Neural cell (in vitro differentiated cells): Measurements from ENCODE around the gene YIPF1. TPM values are rescaled to one million over a fixed set of nuclear protein-coding genes. Genes with fewer than 3 reads are reported as not detected.

Experiments
- H2AFZ ChIP-seq: fragments of 200-600, 300-800 bp; sonication (generic), shearing (Covaris generic); 2 replicates; pipeline ENCODE4 v1.6.0; 2014; ENCODE audit warnings: low read depth, mild to moderate bottlenecking, antibody characterized with exemption, low read length, moderate library complexity
- H3F3A ChIP-seq: fragments of 200-600 bp; shearing (Covaris generic); 2 replicates; pipeline ENCODE4 v1.6.1; 2016; ENCODE audit warnings: mild to moderate bottlenecking, moderate library complexity, mixed read lengths, antibody characterized with exemption, low read length; ENCODE audit not compliant: insufficient read depth, poor library complexity, severe bottlenecking
- H3K27ac ChIP-seq: fragments of 200-600, 300-800 bp; sonication (generic), shearing (Covaris generic); 2 replicates; pipeline ENCODE4 v1.5.1; 2014; ENCODE audit warnings: mild to moderate bottlenecking, low read length, moderate library complexity
- H3K27me3 ChIP-seq: fragments of 300-800, 200-600 bp; sonication (generic), shearing (Covaris generic); 2 replicates; pipeline ENCODE4 v1.6.0; 2014; ENCODE audit warnings: mild to moderate bottlenecking, low read depth, low read length, moderate library complexity; ENCODE audit not compliant: insufficient read depth
- H3K36me3 ChIP-seq: fragments of 300-800, 200-600 bp; sonication (generic), shearing (Covaris generic); 2 replicates; pipeline ENCODE4 v1.5.1; 2014; ENCODE audit warnings: mild to moderate bottlenecking, antibody characterized with exemption, low read length, moderate library complexity; ENCODE audit not compliant: insufficient read depth
- H3K4me2 ChIP-seq: fragments of 300-800, 200-600 bp; sonication (generic), shearing (Covaris generic); 2 replicates; pipeline ENCODE4 v1.6.0; 2014; ENCODE audit warnings: mild to moderate bottlenecking, low read length
- H3K4me3 ChIP-seq: fragments of 300-800, 200-600 bp; sonication (generic), shearing (Covaris generic); 2 replicates; pipeline ENCODE4 v1.5.1; 2014; ENCODE audit warnings: mild to moderate bottlenecking, low read length, moderate library complexity
- H3K79me2 ChIP-seq: fragments of 200-600 bp; shearing (Covaris generic); replicated peaks from 2 replicates; pipeline ENCODE4 v1.6.0; 2014; ENCODE audit warnings: mild to moderate bottlenecking, low read length, moderate library complexity; ENCODE audit not compliant: insufficient read depth
- H3K9ac ChIP-seq: fragments of 300-800, 200-600 bp; sonication (generic), shearing (Covaris generic); 2 replicates; pipeline ENCODE4 v1.6.1; 2016; ENCODE audit warnings: mild to moderate bottlenecking, low read length, mixed read lengths
- H3K9me2 ChIP-seq: fragments of 200-600 bp; shearing (Covaris generic); 2 replicates; pipeline ENCODE4 v1.6.1; 2016; ENCODE audit warnings: mild to moderate bottlenecking, low read length, mixed read lengths; ENCODE audit not compliant: insufficient read depth
- H3K9me3 ChIP-seq: fragments of 200-600, 300-800 bp; sonication (generic), shearing (Covaris generic); 2 replicates; pipeline ENCODE4 v1.6.1; 2016; ENCODE audit warnings: mild to moderate bottlenecking, mixed run types, low read length, moderate library complexity, mixed read lengths
- H4K20me1 ChIP-seq: fragments of 200-600 bp; shearing (Covaris generic); 2 replicates; pipeline ENCODE4 v1.6.1; 2016; ENCODE audit warnings: mild to moderate bottlenecking, mixed run types; ENCODE audit not compliant: insufficient read depth
- EP300 ChIP-seq: fragments of 450-650 bp; conservative IDR thresholded peaks from 2 replicates; pipeline ENCODE4 v1.6.1; 2014; ENCODE audit warnings: antibody characterized with exemption, mild to moderate bottlenecking, moderate library complexity; ENCODE audit not compliant: poor library complexity, severe bottlenecking
- EZH2 ChIP-seq: fragments of 200-600, 300-800 bp; shearing (Covaris generic), sonication (generic); IDR thresholded peaks from 2 replicates; pipeline ENCODE4 v1.6.1; 2014; ENCODE audit warnings: antibody characterized with exemption, low read length, borderline replicate concordance, mild to moderate bottlenecking; ENCODE audit not compliant: insufficient read depth, poor library complexity, severe bottlenecking
- MXI1 ChIP-seq: fragments of 450-650 bp; conservative IDR thresholded peaks from 2 replicates; pipeline ENCODE4 v1.6.1; 2014; ENCODE audit warnings: antibody characterized with exemption, mild to moderate bottlenecking; ENCODE audit not compliant: poor library complexity, severe bottlenecking
- POLR2AphosphoS5 ChIP-seq: IDR thresholded peaks from 2 replicates; pipeline ENCODE4 v1.6.1; 2012
- RAD21 ChIP-seq: fragments of 450-650 bp; conservative IDR thresholded peaks from 2 replicates; pipeline ENCODE4 v1.6.1; 2014; ENCODE audit warnings: antibody characterized with exemption, mild to moderate bottlenecking, moderate library complexity
- REST ChIP-seq: IDR thresholded peaks from 2 replicates; pipeline ENCODE4 v1.6.1; 2012; ENCODE audit warnings: borderline replicate concordance
- SMC3 ChIP-seq: fragments of 450-650 bp; conservative IDR thresholded peaks from 2 replicates; pipeline ENCODE4 v1.6.1; 2014; ENCODE audit warnings: antibody characterized with exemption, mild to moderate bottlenecking, moderate library complexity; ENCODE audit not compliant: poor library complexity
- TAF1 ChIP-seq: IDR thresholded peaks from 2 replicates; pipeline ENCODE4 v1.6.1; 2012; ENCODE audit warnings: low read depth
- polyA plus RNA-seq: library from polyadenylated mRNA; depleted of rRNA; stranded (reverse); fragments of >200 nt; gene quantifications from 2 replicates; pipeline ENCODE4 v1.2.3, GENCODE V29; 2014
- TF ChIP-seq, protein P1 (sequence below): fragments of 450-650 bp; IDR thresholded peaks from 2 replicates; pipeline ENCODE4 v1.5.1; 2014; ENCODE audit warnings: antibody characterized with exemption, mild to moderate bottlenecking, moderate library complexity; ENCODE audit not compliant: poor library complexity, severe bottlenecking

YIPF1 gene
- polyA plus RNA-seq, 1 donor from 2014 or later, result 45.0 TPM

GRCh38 chr1:53936430-53936829 is 46.8 kb upstream of the YIPF1 start:
- peaks cover 3% of the 10 kb centered on the region for H3K79me2 ChIP-seq
- no peak overlapping the region for H3K4me3 ChIP-seq
- TF ChIP-seq EP300, result no peak
- no peak for TF ChIP-seq TAF1
- no peak for TF ChIP-seq EZH2
- no peak for TF ChIP-seq MXI1
- TF ChIP-seq RAD21, result no peak
- TF ChIP-seq POLR2AphosphoS5, result no peak
- TF ChIP-seq REST, result no peak
- no peak for TF ChIP-seq SMC3
- TF ChIP-seq, protein P1, sequence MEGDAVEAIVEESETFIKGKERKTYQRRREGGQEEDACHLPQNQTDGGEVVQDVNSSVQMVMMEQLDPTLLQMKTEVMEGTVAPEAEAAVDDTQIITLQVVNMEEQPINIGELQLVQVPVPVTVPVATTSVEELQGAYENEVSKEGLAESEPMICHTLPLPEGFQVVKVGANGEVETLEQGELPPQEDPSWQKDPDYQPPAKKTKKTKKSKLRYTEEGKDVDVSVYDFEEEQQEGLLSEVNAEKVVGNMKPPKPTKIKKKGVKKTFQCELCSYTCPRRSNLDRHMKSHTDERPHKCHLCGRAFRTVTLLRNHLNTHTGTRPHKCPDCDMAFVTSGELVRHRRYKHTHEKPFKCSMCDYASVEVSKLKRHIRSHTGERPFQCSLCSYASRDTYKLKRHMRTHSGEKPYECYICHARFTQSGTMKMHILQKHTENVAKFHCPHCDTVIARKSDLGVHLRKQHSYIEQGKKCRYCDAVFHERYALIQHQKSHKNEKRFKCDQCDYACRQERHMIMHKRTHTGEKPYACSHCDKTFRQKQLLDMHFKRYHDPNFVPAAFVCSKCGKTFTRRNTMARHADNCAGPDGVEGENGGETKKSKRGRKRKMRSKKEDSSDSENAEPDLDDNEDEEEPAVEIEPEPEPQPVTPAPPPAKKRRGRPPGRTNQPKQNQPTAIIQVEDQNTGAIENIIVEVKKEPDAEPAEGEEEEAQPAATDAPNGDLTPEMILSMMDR, result no peak
- H3K9me2 ChIP-seq, result no peaks in the 10 kb centered on the region
- H3F3A ChIP-seq, result no peaks in the 10 kb centered on the region
- no peaks in the 10 kb centered on the region for H4K20me1 ChIP-seq
- no peak overlapping the region for H3K27ac ChIP-seq
- no peak overlapping the region for H3K9ac ChIP-seq
- H3K9me3 ChIP-seq, result no peaks in the 10 kb centered on the region
- no peak overlapping the region for H3K4me2 ChIP-seq
- no peak overlapping the region for H2AFZ ChIP-seq
- H3K36me3 ChIP-seq, result no peaks in the 10 kb centered on the region
- no peaks in the 10 kb centered on the region for H3K27me3 ChIP-seq

- Histone ChIP-seq H3K9me2 (no peaks in the 10 kb centered on the region), H3K4me3 (no peak overlapping the region), H2AFZ (no peak overlapping the region), H3K27me3 (no peaks in the 10 kb centered on the region), H3K9me3 (no peaks in the 10 kb centered on the region), H3F3A (no peaks in the 10 kb centered on the region), H3K79me2 (no peaks in the 10 kb centered on the region), H4K20me1 (no peaks in the 10 kb centered on the region), H3K4me2 (no peak overlapping the region), H3K36me3 (no peaks in the 10 kb centered on the region), H3K9ac (no peak overlapping the region), H3K27ac (no peak overlapping the region)
- TF ChIP-seq EZH2, result no peak
- TF ChIP-seq MXI1, result no peak
- no peak for TF ChIP-seq RAD21
- TF ChIP-seq, protein P1, result no peak
- no peak for TF ChIP-seq TAF1
- no peak for TF ChIP-seq EP300
- no peak for TF ChIP-seq SMC3
- no peak for TF ChIP-seq POLR2AphosphoS5
- no peak for TF ChIP-seq REST
Measured at GRCh38 chr1:53934170-53934765, 44.7 kb upstream of the YIPF1 start.
